GM12801 (cell line): ENCODE data around the gene SLC46A1.

Experiments
- CTCF ChIP-seq: IDR thresholded peaks from one replicate; pipeline ENCODE4 v1.5.1; 2011; ENCODE audit warnings: control low read depth; ENCODE audit not compliant: insufficient read length; ENCODE audit errors: extremely low read depth

SLC46A1 gene

GRCh38 chr17:28402224-28402630, 3.8 kb downstream of the SLC46A1 start:
- TF ChIP-seq CTCF: no peak

GRCh38 chr17:28399808-28400207, 6.2 kb downstream of the SLC46A1 start:
- no peak for TF ChIP-seq CTCF

- TF ChIP-seq CTCF: no peak
These were observed 7.6 kb downstream of the SLC46A1 start for GRCh38 chr17:28398280-28398981.

GRCh38 chr17:28397687-28398279, 8.2 kb downstream of the SLC46A1 start:
- TF ChIP-seq CTCF: no peak

- TF ChIP-seq CTCF: no peak
These were observed 8.7 kb downstream of the SLC46A1 start for GRCh38 chr17:28397275-28397674.

- TF ChIP-seq CTCF: no peak
These were observed 9.3 kb downstream of the SLC46A1 start for GRCh38 chr17:28396635-28397239.

- TF ChIP-seq CTCF: no peak
These were observed 10.0 kb downstream of the SLC46A1 start for GRCh38 chr17:28395968-28396367.
